ENCODE data around the gene GNAO1.

Gene GNAO1

GRCh38 chr16:56330476-56330875, 139.2 kb downstream of the GNAO1 start:
- DNase-seq, result no peak
- TF ChIP-seq, protein P1, sequence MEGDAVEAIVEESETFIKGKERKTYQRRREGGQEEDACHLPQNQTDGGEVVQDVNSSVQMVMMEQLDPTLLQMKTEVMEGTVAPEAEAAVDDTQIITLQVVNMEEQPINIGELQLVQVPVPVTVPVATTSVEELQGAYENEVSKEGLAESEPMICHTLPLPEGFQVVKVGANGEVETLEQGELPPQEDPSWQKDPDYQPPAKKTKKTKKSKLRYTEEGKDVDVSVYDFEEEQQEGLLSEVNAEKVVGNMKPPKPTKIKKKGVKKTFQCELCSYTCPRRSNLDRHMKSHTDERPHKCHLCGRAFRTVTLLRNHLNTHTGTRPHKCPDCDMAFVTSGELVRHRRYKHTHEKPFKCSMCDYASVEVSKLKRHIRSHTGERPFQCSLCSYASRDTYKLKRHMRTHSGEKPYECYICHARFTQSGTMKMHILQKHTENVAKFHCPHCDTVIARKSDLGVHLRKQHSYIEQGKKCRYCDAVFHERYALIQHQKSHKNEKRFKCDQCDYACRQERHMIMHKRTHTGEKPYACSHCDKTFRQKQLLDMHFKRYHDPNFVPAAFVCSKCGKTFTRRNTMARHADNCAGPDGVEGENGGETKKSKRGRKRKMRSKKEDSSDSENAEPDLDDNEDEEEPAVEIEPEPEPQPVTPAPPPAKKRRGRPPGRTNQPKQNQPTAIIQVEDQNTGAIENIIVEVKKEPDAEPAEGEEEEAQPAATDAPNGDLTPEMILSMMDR (IDR thresholded peaks at IDR 0.05), result no peak
- H3K4me3 ChIP-seq, result no peak overlapping the region
- no peaks in the 10 kb centered on the region for H3K9me3 ChIP-seq
- intact Hi-C loops (cut with DNase I; ENCODE audit: low total_unique reads), result no loop called here
- no peaks in the 10 kb centered on the region for H3K4me1 ChIP-seq
- no peak overlapping the region for H3K27ac ChIP-seq
- H3K36me3 ChIP-seq, result peaks cover 0 to 3% (median 0%) of the 10 kb centered on the region in 3 donors
- H3K27me3 ChIP-seq, result no peaks in the 10 kb centered on the region

DNA sequence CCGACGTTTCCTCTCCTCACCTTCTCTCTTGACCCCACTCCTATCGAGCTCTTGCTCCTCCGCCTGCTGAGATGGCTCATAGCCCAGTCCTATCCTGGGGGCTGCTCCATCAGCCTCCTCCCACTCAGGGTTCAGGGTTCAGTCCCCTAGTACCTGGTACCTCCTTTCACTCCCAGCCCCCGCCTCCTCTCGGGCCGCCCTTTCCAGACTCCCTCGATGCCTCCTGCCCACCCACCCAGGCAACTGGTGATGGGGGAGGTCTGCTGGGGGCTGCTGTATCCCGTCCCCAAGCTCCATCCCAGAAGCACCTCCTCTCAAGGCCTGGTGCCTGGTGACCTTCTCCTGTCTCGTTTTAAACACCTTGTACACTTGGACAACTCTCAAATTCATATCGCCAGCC, 140.1 kb downstream of the GNAO1 start:
- Histone ChIP-seq H3K27ac (no peak overlapping the region), H3K36me3 (peaks cover 0 to 3% (median under 1%) of the 10 kb centered on the region in 3 donors), H3K27me3 (no peaks in the 10 kb centered on the region), H3K9me3 (no peaks in the 10 kb centered on the region), H3K4me1 (no peaks in the 10 kb centered on the region), H3K4me3 (no peak overlapping the region)
- TF ChIP-seq, protein P1 (IDR thresholded peaks at IDR 0.05), result no peak
- intact Hi-C loops (cut with DNase I; ENCODE audit: low total_unique reads), result no loop called here
- no peak for DNase-seq

DNA sequence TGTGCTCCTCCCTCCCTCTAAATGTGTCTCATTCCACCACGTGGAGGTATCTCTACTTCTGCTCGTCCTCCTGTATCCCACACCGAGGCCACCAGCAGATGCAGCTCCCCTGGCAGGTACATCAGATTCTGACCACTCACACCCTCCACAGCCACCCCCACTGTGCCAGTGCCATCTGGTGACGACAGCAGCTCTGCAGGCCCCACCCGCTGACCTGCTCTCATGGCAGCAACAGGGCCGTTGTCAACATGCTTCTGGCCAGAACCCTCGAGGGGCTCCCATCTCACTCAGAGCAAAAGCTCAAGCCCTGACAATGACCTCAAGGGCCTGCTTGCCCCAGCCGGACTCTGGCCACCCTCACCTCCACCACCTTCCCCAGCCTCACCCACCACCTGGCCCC, 140.6 kb downstream of the GNAO1 start:
- no peaks in the 10 kb centered on the region for H3K4me1 ChIP-seq
- no peak for DNase-seq
- H3K4me3 ChIP-seq, result no peak overlapping the region
- intact Hi-C loops (cut with DNase I; ENCODE audit: low total_unique reads), result no loop called here
- no peaks in the 10 kb centered on the region for H3K9me3 ChIP-seq
- no peak overlapping the region for H3K27ac ChIP-seq
- H3K36me3 ChIP-seq, result peaks cover 0 to 7% (median 6%) of the 10 kb centered on the region in 3 donors
- H3K27me3 ChIP-seq, result no peaks in the 10 kb centered on the region
- TF ChIP-seq, protein P1 (IDR thresholded peaks at IDR 0.05), result no peak

DNA sequence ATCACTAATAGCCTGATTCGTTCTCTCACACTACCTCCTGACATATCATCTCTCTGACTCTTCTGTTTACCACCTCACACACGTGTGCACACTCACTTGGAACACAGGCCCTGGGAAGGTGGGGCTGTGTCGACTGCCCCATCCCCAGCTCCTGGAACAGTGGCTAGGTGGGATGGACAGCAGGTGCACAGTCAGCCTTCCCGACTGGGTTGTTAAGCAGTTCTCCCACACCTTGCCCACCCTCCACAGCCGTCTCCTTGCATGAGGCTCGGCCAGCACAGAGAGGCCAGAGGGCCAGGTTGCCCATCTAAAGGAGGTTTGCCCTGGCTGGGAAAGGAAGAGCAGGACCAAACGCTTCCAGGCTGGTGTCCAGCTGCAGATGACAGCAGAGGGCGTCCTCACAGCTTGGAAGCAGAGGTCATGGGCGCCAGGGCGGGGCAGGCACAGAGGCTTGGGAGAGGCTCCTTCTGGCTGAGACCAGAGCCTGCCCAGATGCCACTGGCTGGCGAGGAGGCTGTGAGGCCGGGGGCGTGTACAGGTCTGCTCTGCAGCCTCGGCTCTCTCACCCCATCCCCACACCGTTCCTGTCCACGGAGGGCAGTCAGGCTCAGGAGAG, 141.3 kb downstream of the GNAO1 start:
- no peaks in the 10 kb centered on the region for H3K4me1 ChIP-seq
- H3K4me3 ChIP-seq, result no peak overlapping the region
- intact Hi-C loops (cut with DNase I; ENCODE audit: low total_unique reads), result no loop called here
- H3K36me3 ChIP-seq, result peaks cover 0 to 8% (median 8%) of the 10 kb centered on the region in 3 donors
- peak in 1 of 2 donors; percentile 45 for DNase-seq
- no peaks in the 10 kb centered on the region for H3K9me3 ChIP-seq
- H3K27me3 ChIP-seq, result no peaks in the 10 kb centered on the region
- no peak overlapping the region for H3K27ac ChIP-seq
- TF ChIP-seq, protein P1 (IDR thresholded peaks at IDR 0.05), result no peak

GRCh38 chr16:56334761-56335160, 143.5 kb downstream of the GNAO1 start:
- no peak overlapping the region for H3K27ac ChIP-seq
- no peaks in the 10 kb centered on the region for H3K4me1 ChIP-seq
- H3K9me3 ChIP-seq, result no peaks in the 10 kb centered on the region
- no peak overlapping the region for H3K4me3 ChIP-seq
- no peak for DNase-seq
- peaks cover 0 to 11% (median 8%) of the 10 kb centered on the region in 3 donors for H3K36me3 ChIP-seq
- no peaks in the 10 kb centered on the region for H3K27me3 ChIP-seq
- intact Hi-C loops (cut with DNase I; ENCODE audit: low total_unique reads), result no loop called here
- TF ChIP-seq, protein P1 (IDR thresholded peaks at IDR 0.05), result no peak
